ENCODE results near the gene FGF18.

DNA sequence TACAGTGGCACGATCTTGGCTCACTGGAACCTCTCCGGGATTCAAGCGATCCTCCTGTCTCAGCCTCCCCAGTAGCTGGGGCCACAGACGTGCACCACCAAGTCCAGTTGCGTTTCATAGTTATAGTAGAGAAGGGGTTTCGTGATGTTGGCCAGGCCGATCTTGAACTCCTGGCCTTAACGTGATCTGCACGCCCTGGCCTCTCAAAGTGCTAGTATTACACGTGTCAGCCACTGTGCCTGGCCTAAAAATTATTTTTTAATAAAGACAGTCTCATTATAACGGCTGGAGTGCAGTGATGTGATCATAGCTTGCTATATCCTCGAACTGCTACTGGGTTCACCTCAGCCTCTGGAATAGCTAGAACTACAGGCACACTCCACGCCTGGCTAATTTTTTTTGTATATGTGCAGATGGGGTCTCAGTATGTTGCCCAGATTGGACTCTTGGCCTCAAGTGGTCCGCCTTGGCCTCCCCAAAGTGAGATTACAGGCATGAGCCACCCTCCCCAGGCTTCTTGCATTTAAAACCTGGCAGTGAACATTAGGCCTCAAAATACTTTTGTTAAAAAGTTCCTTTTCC, 27.4 kb upstream of the FGF18 start:
- TF ChIP-seq, protein P1, sequence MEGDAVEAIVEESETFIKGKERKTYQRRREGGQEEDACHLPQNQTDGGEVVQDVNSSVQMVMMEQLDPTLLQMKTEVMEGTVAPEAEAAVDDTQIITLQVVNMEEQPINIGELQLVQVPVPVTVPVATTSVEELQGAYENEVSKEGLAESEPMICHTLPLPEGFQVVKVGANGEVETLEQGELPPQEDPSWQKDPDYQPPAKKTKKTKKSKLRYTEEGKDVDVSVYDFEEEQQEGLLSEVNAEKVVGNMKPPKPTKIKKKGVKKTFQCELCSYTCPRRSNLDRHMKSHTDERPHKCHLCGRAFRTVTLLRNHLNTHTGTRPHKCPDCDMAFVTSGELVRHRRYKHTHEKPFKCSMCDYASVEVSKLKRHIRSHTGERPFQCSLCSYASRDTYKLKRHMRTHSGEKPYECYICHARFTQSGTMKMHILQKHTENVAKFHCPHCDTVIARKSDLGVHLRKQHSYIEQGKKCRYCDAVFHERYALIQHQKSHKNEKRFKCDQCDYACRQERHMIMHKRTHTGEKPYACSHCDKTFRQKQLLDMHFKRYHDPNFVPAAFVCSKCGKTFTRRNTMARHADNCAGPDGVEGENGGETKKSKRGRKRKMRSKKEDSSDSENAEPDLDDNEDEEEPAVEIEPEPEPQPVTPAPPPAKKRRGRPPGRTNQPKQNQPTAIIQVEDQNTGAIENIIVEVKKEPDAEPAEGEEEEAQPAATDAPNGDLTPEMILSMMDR (conservative IDR thresholded peaks at IDR 0.05; ENCODE audit: low read depth, low read length): no peak
- no peak for TF ChIP-seq RAD21 (IDR thresholded peaks at IDR 0.05; ENCODE audit: low read length)
- no peak for TF ChIP-seq RFX5 (IDR thresholded peaks at IDR 0.05; ENCODE audit: low read depth, low read length)
- TF ChIP-seq FOS (IDR thresholded peaks at IDR 0.05; ENCODE audit: low read depth, low read length): no peak
- TF ChIP-seq MAZ (IDR thresholded peaks at IDR 0.05; ENCODE audit: borderline replicate concordance, low read depth, low read length): no peak
- TF ChIP-seq POLR2A (IDR thresholded peaks at IDR 0.05; ENCODE audit: low read depth, low read length): no peak
- TF ChIP-seq BHLHE40 (IDR thresholded peaks at IDR 0.05; ENCODE audit: low read depth, low read length): no peak
- TF ChIP-seq CHD1 (IDR thresholded peaks at IDR 0.05; ENCODE audit: low read depth, low read length): no peak
- no peak for TF ChIP-seq MAFK (IDR thresholded peaks at IDR 0.05; ENCODE audit: low read depth, low read length)
- TF ChIP-seq SMC3 (IDR thresholded peaks at IDR 0.05; ENCODE audit: low read depth, low read length): no peak
- TF ChIP-seq, protein P2, sequence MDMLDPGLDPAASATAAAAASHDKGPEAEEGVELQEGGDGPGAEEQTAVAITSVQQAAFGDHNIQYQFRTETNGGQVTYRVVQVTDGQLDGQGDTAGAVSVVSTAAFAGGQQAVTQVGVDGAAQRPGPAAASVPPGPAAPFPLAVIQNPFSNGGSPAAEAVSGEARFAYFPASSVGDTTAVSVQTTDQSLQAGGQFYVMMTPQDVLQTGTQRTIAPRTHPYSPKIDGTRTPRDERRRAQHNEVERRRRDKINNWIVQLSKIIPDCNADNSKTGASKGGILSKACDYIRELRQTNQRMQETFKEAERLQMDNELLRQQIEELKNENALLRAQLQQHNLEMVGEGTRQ (IDR thresholded peaks at IDR 0.05; ENCODE audit: low read depth, low read length): no peak
- no peak for TF ChIP-seq NFE2L2 (IDR thresholded peaks at IDR 0.05; ENCODE audit: low read depth, low read length)
- TF ChIP-seq MXI1 (IDR thresholded peaks at IDR 0.05; ENCODE audit: borderline replicate concordance, low read depth, low read length): no peak
- TF ChIP-seq, protein P3, sequence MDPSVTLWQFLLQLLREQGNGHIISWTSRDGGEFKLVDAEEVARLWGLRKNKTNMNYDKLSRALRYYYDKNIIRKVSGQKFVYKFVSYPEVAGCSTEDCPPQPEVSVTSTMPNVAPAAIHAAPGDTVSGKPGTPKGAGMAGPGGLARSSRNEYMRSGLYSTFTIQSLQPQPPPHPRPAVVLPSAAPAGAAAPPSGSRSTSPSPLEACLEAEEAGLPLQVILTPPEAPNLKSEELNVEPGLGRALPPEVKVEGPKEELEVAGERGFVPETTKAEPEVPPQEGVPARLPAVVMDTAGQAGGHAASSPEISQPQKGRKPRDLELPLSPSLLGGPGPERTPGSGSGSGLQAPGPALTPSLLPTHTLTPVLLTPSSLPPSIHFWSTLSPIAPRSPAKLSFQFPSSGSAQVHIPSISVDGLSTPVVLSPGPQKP (IDR thresholded peaks at IDR 0.05; ENCODE audit: borderline replicate concordance, low read depth, low read length): no peak
